GM19328 (cell line): ENCODE data around the gene OR10G8.

Source experiments
- ATAC-seq: cut with Tn5 transposase; IDR thresholded peaks from one replicate; pipeline ENCODE4 v1.9.1; 2021; ENCODE audit warnings: mild to moderate bottlenecking, moderate library complexity; ENCODE audit not compliant: unreplicated experiment

Gene OR10G8

GRCh38 chr11:124075841-124076651 lies 49.4 kb downstream of the OR10G8 start:
- ATAC-seq = peak; percentile 58

GRCh38 chr11:124077266-124077665 lies 50.7 kb downstream of the OR10G8 start:
- no peak for ATAC-seq

- ATAC-seq = no peak
These were observed 52.0 kb downstream of the OR10G8 start for GRCh38 chr11:124078591-124078990.

GRCh38 chr11:124079631-124080326 lies 53.2 kb downstream of the OR10G8 start:
- ATAC-seq = no peak
